Measurements from ENCODE around the gene PDXK. TPM values are rescaled to one million over a fixed set of nuclear protein-coding genes. Genes with fewer than 3 reads are reported as not detected.

Gene PDXK
- polyA plus RNA-seq, 3 donors: 128 to 214 (median 210) TPM

DNA sequence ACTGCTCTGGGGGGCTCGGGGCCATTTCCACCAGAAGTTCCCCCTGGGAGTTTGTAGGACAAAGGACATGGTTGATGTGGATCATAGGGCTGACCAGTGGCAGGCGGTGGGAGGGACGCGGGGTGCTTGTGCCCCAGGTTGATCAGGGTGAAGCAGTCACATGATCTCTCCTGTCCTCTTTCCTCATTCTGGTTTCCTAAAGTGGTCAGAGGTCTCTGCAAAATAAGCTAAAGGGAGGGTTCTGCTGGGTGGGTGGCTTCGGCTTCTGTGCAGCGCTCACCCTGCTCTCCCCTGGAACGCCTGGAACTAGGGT is 9.2 kb downstream of the PDXK start:
- Histone ChIP-seq H4K20me1 (ENCODE audit: insufficient read depth, low read length) (peaks cover 98% of the 10 kb centered on the region), H3K9ac (ENCODE audit: insufficient read depth, low read length, poor library complexity, severe bottlenecking) (peak overlapping the region; percentile 66)

DNA sequence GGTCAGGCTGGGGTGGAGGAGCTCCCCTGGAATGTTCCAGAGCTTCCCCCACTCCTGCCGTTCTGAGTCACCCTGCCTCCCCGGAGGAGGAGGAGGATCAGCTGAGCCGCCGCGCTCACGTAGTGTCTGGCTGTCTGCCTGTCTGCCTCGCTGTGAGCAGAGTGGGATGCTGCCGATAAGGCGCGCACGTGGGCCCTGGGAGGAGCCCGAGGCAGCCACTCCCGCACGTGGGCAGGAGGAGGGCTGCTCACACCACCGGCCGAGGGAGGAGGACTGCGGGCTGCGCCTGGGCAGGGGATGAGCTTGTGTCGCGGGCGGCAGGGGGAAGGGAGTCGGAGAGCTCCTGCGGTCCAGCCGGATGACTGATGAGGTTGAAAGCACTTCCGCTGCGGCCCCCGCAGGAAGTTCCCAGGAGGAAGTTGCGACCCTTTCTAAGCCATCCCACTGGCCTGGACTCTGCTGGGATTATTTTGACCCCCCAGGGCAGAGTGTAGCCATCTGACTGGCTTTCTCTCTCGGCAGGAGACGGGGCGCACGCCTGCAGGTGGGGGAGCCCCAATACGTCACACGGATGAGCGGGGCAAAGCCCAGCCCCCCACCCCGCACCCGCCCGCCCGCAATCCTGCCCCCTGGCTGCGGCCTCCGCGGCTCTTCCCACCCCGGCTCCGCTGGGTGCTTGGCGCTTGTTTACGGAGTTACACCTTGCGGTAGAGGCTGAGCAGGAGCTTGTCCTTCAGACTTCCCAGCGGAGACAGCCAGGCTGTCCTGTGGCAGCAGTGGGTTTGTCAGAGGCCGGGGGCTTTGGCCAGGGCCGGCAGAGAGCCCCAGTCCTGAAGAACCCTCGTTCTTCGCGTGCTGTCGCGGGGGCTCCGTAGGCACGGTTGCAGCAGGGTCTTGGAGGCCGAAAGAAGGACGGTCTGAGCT is 9.8 kb downstream of the PDXK start:
- WGBS (ENCODE audit: insufficient coverage): 10% methylated on average over 47 of the region's 59 CpGs
- H3K27me3 Mint-ChIP-seq (ENCODE audit: low read depth in 3 of 3): peaks cover 0 to 6% (median 0%) of the 10 kb centered on the region in 3 donors
- H4K20me1 ChIP-seq (ENCODE audit: insufficient read depth, low read length): peaks cover 98% of the 10 kb centered on the region
- peak overlapping the region; percentile 68 to 89 for H3K27ac ChIP-seq (ENCODE audit: low read depth in 1 of 2, low read length in 2 of 2)
- H2AFZ ChIP-seq (ENCODE audit: insufficient read depth, low read depth, low read length, poor library complexity, severe bottlenecking): peak overlapping the region; percentile 53
- H3K4me3 ChIP-seq (replicated peaks in 1 of 3; ENCODE audit: low read depth in 2 of 3, low read length in 3 of 3): peak overlapping the region; percentile 16 to 76 (median 47)
- intact Hi-C loops (cut with micrococcal nuclease): loop anchor here (1.0 to 5.0 kb wide), 3 partner anchors 9 to 59 kb away; partner anchors contain the start of genes CSTB (in 1 of the 2), PDXK (in 1 of the 2) and RRP1 (in 1 of the 2)
- peak; percentile 84 to 97 (median 89) for DNase-seq
- H3K4me3 Mint-ChIP-seq: peak overlapping the region; percentile 82 to 93
- no peaks in the 10 kb centered on the region for H3K9me3 ChIP-seq (replicated peaks in 1 of 2; ENCODE audit: control insufficient read depth in 1 of 2, insufficient read depth in 1 of 2, low read length in 2 of 2)
- peak overlapping the region; percentile 66 for H3K9ac ChIP-seq (ENCODE audit: insufficient read depth, low read length, poor library complexity, severe bottlenecking)
- H3K36me3 Mint-ChIP-seq: peaks cover 23 to 47% of the 10 kb centered on the region in 2 donors
- peaks cover 92% of the 10 kb centered on the region for H3K79me2 ChIP-seq (ENCODE audit: insufficient read depth, low read length)
- peak overlapping the region; percentile 94 to 98 (median 97) for H3K27ac Mint-ChIP-seq
- H3K36me3 ChIP-seq (replicated peaks in 1 of 2; ENCODE audit: control insufficient read depth in 1 of 2, insufficient read depth in 2 of 2, low read length in 2 of 2): peaks cover 18 to 27% of the 10 kb centered on the region in 2 donors
- peak overlapping the region; percentile 93 for H3K4me2 ChIP-seq (replicated peaks; ENCODE audit: extremely low read depth, low read length, poor library complexity, severe bottlenecking)
- peaks cover 69 to 82% of the 10 kb centered on the region in 2 donors for H3K4me1 ChIP-seq (ENCODE audit: control insufficient read depth in 1 of 2, insufficient read depth in 2 of 2, low read length in 2 of 2)
- peaks cover 80% of the 10 kb centered on the region for H3K4me1 Mint-ChIP-seq
- no peaks in the 10 kb centered on the region for H3K27me3 ChIP-seq (ENCODE audit: control insufficient read depth in 2 of 2, insufficient read depth in 2 of 2, low read length in 2 of 2)
- H3K9me3 Mint-ChIP-seq: peaks cover 0 to 2% (median 0%) of the 10 kb centered on the region in 7 donors
- TF ChIP-seq, protein P1, sequence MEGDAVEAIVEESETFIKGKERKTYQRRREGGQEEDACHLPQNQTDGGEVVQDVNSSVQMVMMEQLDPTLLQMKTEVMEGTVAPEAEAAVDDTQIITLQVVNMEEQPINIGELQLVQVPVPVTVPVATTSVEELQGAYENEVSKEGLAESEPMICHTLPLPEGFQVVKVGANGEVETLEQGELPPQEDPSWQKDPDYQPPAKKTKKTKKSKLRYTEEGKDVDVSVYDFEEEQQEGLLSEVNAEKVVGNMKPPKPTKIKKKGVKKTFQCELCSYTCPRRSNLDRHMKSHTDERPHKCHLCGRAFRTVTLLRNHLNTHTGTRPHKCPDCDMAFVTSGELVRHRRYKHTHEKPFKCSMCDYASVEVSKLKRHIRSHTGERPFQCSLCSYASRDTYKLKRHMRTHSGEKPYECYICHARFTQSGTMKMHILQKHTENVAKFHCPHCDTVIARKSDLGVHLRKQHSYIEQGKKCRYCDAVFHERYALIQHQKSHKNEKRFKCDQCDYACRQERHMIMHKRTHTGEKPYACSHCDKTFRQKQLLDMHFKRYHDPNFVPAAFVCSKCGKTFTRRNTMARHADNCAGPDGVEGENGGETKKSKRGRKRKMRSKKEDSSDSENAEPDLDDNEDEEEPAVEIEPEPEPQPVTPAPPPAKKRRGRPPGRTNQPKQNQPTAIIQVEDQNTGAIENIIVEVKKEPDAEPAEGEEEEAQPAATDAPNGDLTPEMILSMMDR (IDR thresholded peaks at IDR 0.05): no peak

More for the DNA sequence above, 9.2 kb downstream of the PDXK start:
- Histone ChIP-seq H3K4me3 (replicated peaks in 1 of 3; ENCODE audit: low read depth in 2 of 3, low read length in 3 of 3) (peak overlapping the region; percentile 16 to 76 (median 47)), H3K79me2 (ENCODE audit: insufficient read depth, low read length) (peaks cover 92% of the 10 kb centered on the region), H2AFZ (ENCODE audit: insufficient read depth, low read depth, low read length, poor library complexity, severe bottlenecking) (peak overlapping the region; percentile 53), H3K4me1 (ENCODE audit: control insufficient read depth in 1 of 2, insufficient read depth in 2 of 2, low read length in 2 of 2) (peaks cover 75 to 82% of the 10 kb centered on the region in 2 donors), H3K27ac (ENCODE audit: low read depth in 1 of 2, low read length in 2 of 2) (peak overlapping the region; percentile 68 to 89), H3K27me3 (ENCODE audit: control insufficient read depth in 2 of 2, insufficient read depth in 2 of 2, low read length in 2 of 2) (no peaks in the 10 kb centered on the region), H3K4me2 (replicated peaks; ENCODE audit: extremely low read depth, low read length, poor library complexity, severe bottlenecking) (peak overlapping the region; percentile 93), H3K9me3 (replicated peaks in 1 of 2; ENCODE audit: control insufficient read depth in 1 of 2, insufficient read depth in 1 of 2, low read length in 2 of 2) (no peaks in the 10 kb centered on the region), H3K36me3 (replicated peaks in 1 of 2; ENCODE audit: control insufficient read depth in 1 of 2, insufficient read depth in 2 of 2, low read length in 2 of 2) (peaks cover 17 to 29% of the 10 kb centered on the region in 2 donors)
- H3K9me3 Mint-ChIP-seq: no peaks in the 10 kb centered on the region
- H3K27me3 Mint-ChIP-seq (ENCODE audit: low read depth in 3 of 3): peaks cover 0 to 6% (median 0%) of the 10 kb centered on the region in 3 donors
- WGBS (ENCODE audit: insufficient coverage): 82% methylated on average over 1 of the region's 7 CpGs
- peaks cover 80% of the 10 kb centered on the region for H3K4me1 Mint-ChIP-seq
- H3K4me3 Mint-ChIP-seq: peak overlapping the region; percentile 82 to 93
- intact Hi-C loops (cut with micrococcal nuclease): loop anchor here (1.0 to 5.0 kb wide), 3 partner anchors 9 to 59 kb away; partner anchors contain the start of genes CSTB (in 1 of the 2), PDXK (in 1 of the 2) and RRP1 (in 1 of the 2)
- TF ChIP-seq, protein P1 (IDR thresholded peaks at IDR 0.05): no peak
- DNase-seq: no peak
- peak overlapping the region; percentile 94 to 98 (median 97) for H3K27ac Mint-ChIP-seq
- H3K36me3 Mint-ChIP-seq: peaks cover 26 to 47% of the 10 kb centered on the region in 2 donors

All from CD14-positive monocyte (primary cell).